ENCODE measurements around the gene SAMD3. TPM values are rescaled to one million over a fixed set of nuclear protein-coding genes. Genes with fewer than 3 reads are reported as not detected.
"Not testable (repeated sequence)": the region's sequence is repeated elsewhere in the genome, so short reads cannot be mapped to it uniquely, and the experiment has no call there.

Gene SAMD3
- total RNA-seq (2022) = not detected in 2 replicates
- percentile 1 among the genes with signal in this experiment for Bru-seq, nascent RNA
- not detected for BruChase-seq, experiment 1, labeled RNA remaining after a 6-hour chase
- BruChase-seq, experiment 2, labeled RNA remaining after a 2-hour chase = percentile 0 among the genes with signal in this experiment
- long read RNA-seq = 0 reads

GRCh38 chr6:130222775-130223174 lies at the start of gene SAMD3:
Gene SAMD3, minus strand, starts transcription at chr6:130222951. Its CDS starts 7,678 bp downstream, at chr6:130215273.
- Mint-ChIP-seq H3K27me3 (ENCODE audit: insufficient read depth, unreplicated experiment) (no peaks in the 10 kb centered on the region), H3K9me3 (ENCODE audit: unreplicated experiment) (peaks cover 8% of the 10 kb centered on the region), H3K36me3 (ENCODE audit: insufficient read depth, unreplicated experiment) (no peaks in the 10 kb centered on the region), H3K4me3 (ENCODE audit: unreplicated experiment) (no peak within 1 kb of the TSS), H3K27ac (ENCODE audit: low read depth, unreplicated experiment) (no peak within 1 kb of the TSS), H3K4me1 (ENCODE audit: insufficient read depth, unreplicated experiment) (no peaks in the 10 kb centered on the region)
- TF ChIP-seq CTCF (IDR thresholded peaks at IDR 0.05; ENCODE audit: unreplicated experiment) = no peak
- DNase-seq (ENCODE audit: unreplicated experiment) = no peak
- no TSS peak for BruUV-seq (replicated peaks)
- ChIA-PET CTCF (no interaction called here), POLR2A (no interaction called here)
- intact Hi-C loops (cut with micrococcal nuclease) = no loop called here

DNA sequence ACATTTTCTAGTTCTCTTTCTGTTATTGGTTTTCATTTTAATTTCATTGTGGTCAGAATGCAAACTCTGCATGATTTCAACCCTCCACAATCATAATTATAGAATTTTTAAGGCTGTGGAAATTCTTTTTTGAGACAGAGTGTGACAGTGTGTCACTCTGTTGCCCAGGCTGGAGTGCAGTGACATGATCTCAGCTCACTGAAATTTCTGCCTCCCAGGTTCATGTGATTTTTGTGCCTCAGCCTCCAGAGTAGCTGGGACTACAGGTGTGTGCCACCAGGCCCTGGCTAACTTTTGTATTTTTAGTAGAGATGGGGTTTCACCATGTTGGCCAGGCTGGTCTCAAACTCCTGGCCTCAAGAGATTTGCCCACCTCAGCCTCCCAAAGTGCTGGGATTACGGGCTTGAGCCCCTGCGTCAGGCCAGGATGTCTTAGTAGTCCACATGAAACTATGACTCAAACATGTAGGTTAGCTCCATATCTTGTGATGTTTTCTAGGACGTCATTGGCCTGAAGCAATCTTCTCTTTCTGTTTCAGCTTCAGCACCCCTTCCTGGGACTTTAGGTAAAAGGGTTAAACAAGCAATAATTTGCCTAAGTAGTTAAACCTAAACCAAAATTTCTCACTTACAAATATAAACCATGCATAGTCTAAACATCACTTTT lies 47.4 kb upstream of the SAMD3 start:
- no peak overlapping the region for H3K4me3 Mint-ChIP-seq (ENCODE audit: unreplicated experiment)
- no peaks in the 10 kb centered on the region for H3K36me3 Mint-ChIP-seq (ENCODE audit: insufficient read depth, unreplicated experiment)
- no peak for DNase-seq (ENCODE audit: unreplicated experiment)
- CTCF ChIA-PET = interaction anchor here (0.7 to 1.3 kb wide), 3 partner anchors 11 to 335 kb away, joined by 3 to 5 read pairs (median 3); no protein-coding TSS in a partner anchor
- BruUV-seq (replicated peaks) = no TSS peak
- no peak for TF ChIP-seq CTCF (IDR thresholded peaks at IDR 0.05; ENCODE audit: unreplicated experiment)
- H3K27ac Mint-ChIP-seq (ENCODE audit: low read depth, unreplicated experiment) = no peak overlapping the region
- no peaks in the 10 kb centered on the region for H3K27me3 Mint-ChIP-seq (ENCODE audit: insufficient read depth, unreplicated experiment)
- intact Hi-C loops (cut with micrococcal nuclease) = no loop called here
- H3K4me1 Mint-ChIP-seq (ENCODE audit: insufficient read depth, unreplicated experiment) = no peaks in the 10 kb centered on the region
- POLR2A ChIA-PET = no interaction called here
- peaks cover 8% of the 10 kb centered on the region for H3K9me3 Mint-ChIP-seq (ENCODE audit: unreplicated experiment)

GRCh38 chr6:130265553-130265952 lies 42.8 kb upstream of the SAMD3 start:
- CTCF ChIA-PET = interaction anchor here (0.9 to 1.8 kb wide), 3 partner anchors 14 to 37 kb away, joined by 3 to 5 read pairs (median 3); no protein-coding TSS in a partner anchor
- not testable (repeated sequence) for H3K4me1 Mint-ChIP-seq (ENCODE audit: insufficient read depth, unreplicated experiment); BruUV-seq (replicated peaks)

DNA sequence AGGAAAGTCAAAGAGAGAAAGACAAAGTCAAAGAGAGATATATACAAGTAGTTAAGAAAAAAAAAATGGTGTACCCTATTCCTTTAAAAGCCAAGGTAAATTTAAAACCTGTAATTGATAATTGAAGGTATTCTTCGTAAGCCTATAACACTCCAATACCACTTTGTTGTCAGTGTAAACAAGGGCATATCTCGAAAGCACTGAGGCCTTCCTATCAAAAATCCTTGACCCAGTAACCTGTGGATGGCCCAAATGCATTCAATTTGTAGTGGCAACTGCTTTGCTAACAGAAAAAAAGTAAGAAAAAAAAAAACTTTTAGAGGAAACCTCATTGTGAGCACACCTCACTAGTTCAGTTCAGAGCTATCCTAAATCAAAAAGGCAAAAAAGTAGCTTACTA lies 39.3 kb upstream of the SAMD3 start:
- Mint-ChIP-seq H3K9me3 (ENCODE audit: unreplicated experiment) (no peaks in the 10 kb centered on the region), H3K27me3 (ENCODE audit: insufficient read depth, unreplicated experiment) (no peaks in the 10 kb centered on the region), H3K4me1 (ENCODE audit: insufficient read depth, unreplicated experiment) (no peaks in the 10 kb centered on the region), H3K4me3 (ENCODE audit: unreplicated experiment) (no peak overlapping the region), H3K27ac (ENCODE audit: low read depth, unreplicated experiment) (no peak overlapping the region), H3K36me3 (ENCODE audit: insufficient read depth, unreplicated experiment) (no peaks in the 10 kb centered on the region)
- CTCF ChIA-PET = interaction anchor here (0.6 kb wide), 1 partner anchor 413 kb away, joined by 3 read pairs; no protein-coding TSS in a partner anchor
- no peak for TF ChIP-seq CTCF (IDR thresholded peaks at IDR 0.05; ENCODE audit: unreplicated experiment)
- no peak for DNase-seq (ENCODE audit: unreplicated experiment)
- POLR2A ChIA-PET = no interaction called here
- BruUV-seq (replicated peaks) = no TSS peak
- intact Hi-C loops (cut with micrococcal nuclease) = no loop called here

More at GRCh38 chr6:130265553-130265952, 42.8 kb upstream of the SAMD3 start:
- POLR2A ChIA-PET; H3K27ac Mint-ChIP-seq (ENCODE audit: low read depth, unreplicated experiment); H3K9me3 Mint-ChIP-seq (ENCODE audit: unreplicated experiment); H3K36me3 Mint-ChIP-seq (ENCODE audit: insufficient read depth, unreplicated experiment); H3K4me3 Mint-ChIP-seq (ENCODE audit: unreplicated experiment); DNase-seq (ENCODE audit: unreplicated experiment); intact Hi-C loops (cut with micrococcal nuclease); H3K27me3 Mint-ChIP-seq (ENCODE audit: insufficient read depth, unreplicated experiment): not testable (repeated sequence)

DNA sequence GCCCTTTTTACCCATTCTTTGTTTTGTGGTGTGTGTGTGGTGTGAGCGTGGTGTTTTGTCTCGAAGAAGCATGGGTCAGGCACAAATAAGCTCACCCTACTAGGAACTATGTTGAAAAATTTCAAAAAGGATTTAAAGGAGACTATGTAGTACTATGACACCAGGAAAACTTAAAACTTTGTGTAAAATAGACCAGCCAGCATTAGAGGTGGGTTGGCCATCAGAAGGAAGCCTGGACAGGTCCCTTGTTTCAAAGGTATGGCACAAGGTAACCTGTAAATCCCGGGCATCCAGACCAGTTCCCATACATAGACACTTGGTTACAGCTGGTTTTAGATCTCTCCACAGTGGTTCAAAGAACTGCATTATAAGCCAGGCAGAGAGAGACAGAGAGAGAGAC lies 38.8 kb upstream of the SAMD3 start:
- CTCF ChIA-PET; POLR2A ChIA-PET; H3K36me3 Mint-ChIP-seq (ENCODE audit: insufficient read depth, unreplicated experiment); H3K27me3 Mint-ChIP-seq (ENCODE audit: insufficient read depth, unreplicated experiment); H3K4me3 Mint-ChIP-seq (ENCODE audit: unreplicated experiment); H3K4me1 Mint-ChIP-seq (ENCODE audit: insufficient read depth, unreplicated experiment); DNase-seq (ENCODE audit: unreplicated experiment); intact Hi-C loops (cut with micrococcal nuclease); H3K9me3 Mint-ChIP-seq (ENCODE audit: unreplicated experiment); H3K27ac Mint-ChIP-seq (ENCODE audit: low read depth, unreplicated experiment); BruUV-seq (replicated peaks): not testable (repeated sequence)

GRCh38 chr6:130260614-130261241 lies 38.0 kb upstream of the SAMD3 start:
- not testable (repeated sequence) for BruUV-seq (replicated peaks); H3K4me3 Mint-ChIP-seq (ENCODE audit: unreplicated experiment)

DNA sequence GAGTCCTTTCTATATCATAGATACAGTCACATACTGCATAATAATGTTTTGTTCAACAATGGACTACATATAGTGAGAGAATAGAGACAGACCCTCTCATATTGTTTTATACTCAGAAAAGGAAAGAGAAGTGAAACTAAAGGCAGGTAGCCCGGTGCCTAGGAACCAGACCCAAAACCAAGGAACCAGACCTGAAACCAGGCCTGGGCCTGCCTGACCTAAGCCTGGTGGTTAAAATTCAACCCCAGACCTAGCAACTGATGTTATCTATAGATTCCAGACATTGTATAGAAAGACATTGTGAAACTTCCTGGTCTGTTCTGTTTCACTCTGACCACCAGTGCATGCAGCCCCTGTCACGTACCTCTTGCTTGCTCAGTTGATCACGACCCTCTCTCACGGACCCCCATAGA lies 37.3 kb upstream of the SAMD3 start:
- DNase-seq (ENCODE audit: unreplicated experiment); CTCF ChIA-PET; H3K36me3 Mint-ChIP-seq (ENCODE audit: insufficient read depth, unreplicated experiment); H3K27me3 Mint-ChIP-seq (ENCODE audit: insufficient read depth, unreplicated experiment); intact Hi-C loops (cut with micrococcal nuclease); H3K4me1 Mint-ChIP-seq (ENCODE audit: insufficient read depth, unreplicated experiment); H3K9me3 Mint-ChIP-seq (ENCODE audit: unreplicated experiment); BruUV-seq (replicated peaks); H3K27ac Mint-ChIP-seq (ENCODE audit: low read depth, unreplicated experiment); H3K4me3 Mint-ChIP-seq (ENCODE audit: unreplicated experiment); POLR2A ChIA-PET: not testable (repeated sequence)

More at GRCh38 chr6:130260614-130261241, 38.0 kb upstream of the SAMD3 start:
- H3K36me3 Mint-ChIP-seq (ENCODE audit: insufficient read depth, unreplicated experiment); H3K27ac Mint-ChIP-seq (ENCODE audit: low read depth, unreplicated experiment); intact Hi-C loops (cut with micrococcal nuclease); H3K4me1 Mint-ChIP-seq (ENCODE audit: insufficient read depth, unreplicated experiment); CTCF ChIA-PET; H3K27me3 Mint-ChIP-seq (ENCODE audit: insufficient read depth, unreplicated experiment); H3K9me3 Mint-ChIP-seq (ENCODE audit: unreplicated experiment); DNase-seq (ENCODE audit: unreplicated experiment); POLR2A ChIA-PET: not testable (repeated sequence)

Measured in MCF 10A (cell line).